NT2/D1 (cell line): ENCODE data around the gene EAF1.
"Not testable (repeated sequence)": the region's sequence is repeated elsewhere in the genome, so short reads cannot be mapped to it uniquely, and the experiment has no call there.

Experiments
- DNase-seq: peaks from one replicate; pipeline ENCODE4 v3.0.0-alpha.2; 2011; ENCODE audit warnings: low read depth, low spot score
- H3K27me3 ChIP-seq: 2 replicates; pipeline ENCODE4 v1.6.0; 2011; ENCODE audit warnings: mild to moderate bottlenecking; ENCODE audit not compliant: insufficient read length, insufficient read depth
- H3K36me3 ChIP-seq: 2 replicates; pipeline ENCODE4 v1.6.1; 2011; ENCODE audit warnings: mild to moderate bottlenecking, low read length, mixed read lengths; ENCODE audit not compliant: insufficient read depth, insufficient read length
- H3K4me1 ChIP-seq: 2 replicates; pipeline ENCODE4 v1.5.1; 2011; ENCODE audit not compliant: insufficient read depth, insufficient read length
- H3K4me3 ChIP-seq: 2 replicates; pipeline ENCODE4 v1.5.1; 2011; ENCODE audit warnings: low read depth; ENCODE audit not compliant: insufficient read length
- H3K9ac ChIP-seq: 2 replicates; pipeline ENCODE4 v1.6.0; 2011; ENCODE audit warnings: low read depth; ENCODE audit not compliant: insufficient read length
- H3K9me3 ChIP-seq: 2 replicates; pipeline ENCODE4 v1.5.1; 2011; ENCODE audit warnings: mild to moderate bottlenecking, low read length; ENCODE audit not compliant: insufficient read depth
- SUZ12 ChIP-seq: IDR thresholded peaks from 2 replicates; pipeline ENCODE4 v1.6.1; 2011; ENCODE audit not compliant: insufficient read length, insufficient read depth; ENCODE audit errors: extremely low read depth
- YY1 ChIP-seq: IDR thresholded peaks from 2 replicates; pipeline ENCODE4 v1.6.1; 2011; ENCODE audit not compliant: insufficient read length, insufficient read depth
- ZNF274 ChIP-seq: IDR thresholded peaks from 2 replicates; pipeline ENCODE4 v1.6.1; 2011; ENCODE audit warnings: mild to moderate bottlenecking, low read depth, low read length

EAF1 gene

GRCh38 chr3:15385901-15386653, 41.3 kb upstream of the EAF1 start:
- H3K27me3 ChIP-seq: no peaks in the 10 kb centered on the region
- no peak overlapping the region for H3K4me3 ChIP-seq
- no peak overlapping the region for H3K9ac ChIP-seq
- H3K4me1 ChIP-seq: no peaks in the 10 kb centered on the region
- DNase-seq: no peak
- TF ChIP-seq SUZ12 (no peak), YY1 (no peak), ZNF274 (no peak)
- peaks cover 17% of the 10 kb centered on the region for H3K9me3 ChIP-seq
- no peaks in the 10 kb centered on the region for H3K36me3 ChIP-seq

DNA sequence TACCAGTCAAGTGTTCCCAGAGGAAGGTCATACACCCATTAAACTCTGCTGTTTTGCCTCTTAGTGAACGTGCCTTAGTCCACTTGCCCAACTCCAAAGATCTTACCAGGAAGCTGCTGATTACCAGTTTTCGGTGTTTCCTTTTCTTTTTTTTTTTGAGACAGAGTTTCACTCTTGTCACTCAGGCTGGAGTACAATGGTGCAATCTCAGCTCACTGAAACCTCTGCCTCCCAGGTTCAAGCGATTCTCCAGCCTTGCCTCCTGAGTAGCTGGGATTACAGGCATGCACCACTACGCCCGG, 40.8 kb upstream of the EAF1 start:
- H3K4me3 ChIP-seq, H3K27me3 ChIP-seq, H3K4me1 ChIP-seq, DNase-seq, H3K36me3 ChIP-seq, H3K9ac ChIP-seq: not testable (repeated sequence)
- H3K9me3 ChIP-seq: peaks cover 17% of the 10 kb centered on the region

- no peaks in the 10 kb centered on the region for H3K4me1 ChIP-seq
- TF ChIP-seq YY1 (no peak), SUZ12 (no peak), ZNF274 (no peak)
- no peak for DNase-seq
Measured at GRCh38 chr3:15387171-15387581, 40.2 kb upstream of the EAF1 start.

GRCh38 chr3:15387735-15388134, 39.7 kb upstream of the EAF1 start:
- H3K9ac ChIP-seq: no peak overlapping the region
- no peaks in the 10 kb centered on the region for H3K4me1 ChIP-seq
- no peak overlapping the region for H3K4me3 ChIP-seq
- DNase-seq: no peak
- H3K9me3 ChIP-seq: peaks cover 17% of the 10 kb centered on the region
- H3K27me3 ChIP-seq: no peaks in the 10 kb centered on the region
- TF ChIP-seq YY1: no peak
- TF ChIP-seq ZNF274: no peak
- TF ChIP-seq SUZ12: no peak
- H3K36me3 ChIP-seq: no peaks in the 10 kb centered on the region

More at GRCh38 chr3:15387171-15387581, 40.2 kb upstream of the EAF1 start:
- Histone ChIP-seq H3K9me3 (peaks cover 17% of the 10 kb centered on the region), H3K27me3 (no peaks in the 10 kb centered on the region), H3K4me3 (no peak overlapping the region), H3K36me3 (no peaks in the 10 kb centered on the region), H3K9ac (no peak overlapping the region)

GRCh38 chr3:15388335-15388734, 39.1 kb upstream of the EAF1 start:
- not testable (repeated sequence) for DNase-seq, H3K27me3 ChIP-seq, H3K36me3 ChIP-seq, H3K9ac ChIP-seq, H3K4me3 ChIP-seq, H3K4me1 ChIP-seq
- H3K9me3 ChIP-seq: peaks cover 17% of the 10 kb centered on the region

DNA sequence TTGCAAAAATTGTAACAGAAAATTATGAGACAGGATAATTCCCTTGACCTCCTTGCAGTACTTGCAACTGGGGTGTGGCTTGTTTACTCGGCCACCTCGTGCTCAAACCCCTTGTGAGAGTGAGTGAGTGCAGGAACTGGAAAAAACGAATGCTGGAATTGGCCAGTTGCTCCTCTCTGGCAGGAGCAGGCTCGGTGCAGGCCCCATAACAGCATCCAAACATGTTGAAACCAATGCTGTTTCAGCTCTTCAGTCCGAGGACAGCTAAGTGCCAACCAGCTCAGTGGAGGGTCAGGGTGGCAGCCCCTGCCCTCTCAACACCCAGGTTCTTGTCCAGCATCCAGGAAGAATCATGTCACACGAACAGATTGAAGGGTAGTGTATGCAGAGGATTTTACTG, 36.9 kb upstream of the EAF1 start:
- Histone ChIP-seq H3K36me3 (no peaks in the 10 kb centered on the region), H3K9ac (no peak overlapping the region), H3K4me3 (no peak overlapping the region), H3K9me3 (peaks cover 17% of the 10 kb centered on the region), H3K4me1 (no peaks in the 10 kb centered on the region), H3K27me3 (no peaks in the 10 kb centered on the region)
- TF ChIP-seq SUZ12 (no peak), YY1 (no peak), ZNF274 (no peak)
- DNase-seq: no peak

DNA sequence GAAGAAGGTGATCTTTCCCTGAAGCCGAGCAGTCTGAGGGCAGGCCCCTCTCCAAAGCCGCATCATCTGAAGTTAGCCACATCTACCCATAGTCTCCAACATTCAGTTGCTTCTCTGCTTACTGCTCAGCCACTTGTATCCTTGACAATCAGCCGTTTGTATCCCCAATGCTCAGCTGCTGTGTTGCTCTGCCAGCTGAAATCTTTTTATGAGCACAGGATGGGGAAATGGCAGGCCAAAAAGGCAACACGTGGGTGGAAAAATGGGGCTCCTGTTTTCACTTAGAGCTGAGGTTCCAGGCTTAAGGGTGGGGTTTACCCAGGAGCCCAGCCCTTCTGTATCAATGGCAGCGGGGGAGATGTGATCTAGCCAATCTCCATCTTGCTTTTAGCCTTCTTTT, 36.4 kb upstream of the EAF1 start:
- DNase-seq: no peak
- Histone ChIP-seq H3K4me1 (no peaks in the 10 kb centered on the region), H3K9ac (no peak overlapping the region), H3K9me3 (peaks cover 12% of the 10 kb centered on the region), H3K27me3 (no peaks in the 10 kb centered on the region), H3K36me3 (no peaks in the 10 kb centered on the region), H3K4me3 (no peak overlapping the region)
- no peak for TF ChIP-seq SUZ12
- TF ChIP-seq YY1: no peak
- TF ChIP-seq ZNF274: no peak

GRCh38 chr3:15393252-15393651, 34.1 kb upstream of the EAF1 start:
- peaks cover 18% of the 10 kb centered on the region; the same call in 1 of the 2 replicates for H3K9me3 ChIP-seq
- not testable (repeated sequence) for H3K4me3 ChIP-seq, H3K9ac ChIP-seq, H3K27me3 ChIP-seq, DNase-seq, H3K4me1 ChIP-seq, H3K36me3 ChIP-seq

DNA sequence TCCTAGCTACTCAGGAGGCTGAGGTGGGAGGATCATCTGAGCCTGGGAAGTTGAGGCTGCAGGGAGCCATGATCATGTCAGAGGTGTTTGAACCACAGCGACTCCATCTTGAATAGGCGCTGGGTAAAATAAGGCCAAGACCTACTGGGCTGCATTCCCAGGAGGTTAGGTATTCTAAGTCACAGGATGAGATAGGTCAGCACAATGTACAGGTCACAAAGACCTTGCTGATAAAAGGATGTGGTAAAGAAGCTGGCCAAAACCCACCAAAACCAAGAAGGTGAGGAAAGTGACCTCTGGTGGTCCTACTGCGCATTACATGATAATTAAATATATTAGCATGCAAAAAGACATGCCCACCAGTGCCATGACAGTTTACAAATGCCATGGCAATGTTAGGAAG, 28.7 kb upstream of the EAF1 start:
- H3K9me3 ChIP-seq: peaks cover 23% of the 10 kb centered on the region; the same call in 1 of the 2 replicates
- H3K36me3 ChIP-seq, H3K27me3 ChIP-seq, H3K9ac ChIP-seq, H3K4me3 ChIP-seq, H3K4me1 ChIP-seq, DNase-seq: not testable (repeated sequence)
